ENCODE data around the gene ATP5MC2. TPM values are rescaled to one million over a fixed set of nuclear protein-coding genes. Genes with fewer than 3 reads are reported as not detected.

ATP5MC2 gene
- total RNA-seq: 100 to 1,000 TPM; 180 to 195 (median 184) TPM
- 192 TPM for total RNA-seq (2013)

- Mint-ChIP-seq H3K4me3 (peak within 1 kb of the TSS; percentile 86), H3K36me3 (no peaks in the 10 kb centered on the region), H3K27ac (peak within 1 kb of the TSS; percentile 85 to 86), H3K9me3 (no peaks in the 10 kb centered on the region), H3K4me1 (peaks cover 26 to 29% of the 10 kb centered on the region in 2 donors), H3K27me3 (ENCODE audit: low read depth in 2 of 2) (peaks cover 9 to 15% of the 10 kb centered on the region in 2 donors)
- peak; percentile 93 to 100 for DNase-seq
- no peaks in the 10 kb centered on the region for H3K9me3 ChIP-seq (ENCODE audit: control insufficient read depth, insufficient read depth, low read length)
- peaks cover 12% of the 10 kb centered on the region for H3K27me3 ChIP-seq (ENCODE audit: control insufficient read depth, insufficient read depth, low read length)
- intact Hi-C loops (cut with micrococcal nuclease): loop anchor here (1.0 to 2.0 kb wide), 3 partner anchors 49 to 133 kb away; partner anchors contain the start of genes ATF7 and CALCOCO1
- peaks cover 14% of the 10 kb centered on the region for H3K36me3 ChIP-seq (ENCODE audit: control insufficient read depth, insufficient read depth, low read length)
- WGBS (ENCODE audit: insufficient coverage): under 1% methylated on average over 61 of the region's 61 CpGs
- H3K4me1 ChIP-seq (ENCODE audit: control insufficient read depth, insufficient read depth, low read length): peaks cover 24% of the 10 kb centered on the region
- peak within 1 kb of the TSS; percentile 94 for H3K4me3 ChIP-seq (ENCODE audit: low read length)
- ATAC-seq: peak; percentile 90 to 98 (median 93)
- peak within 1 kb of the TSS; percentile 76 for H3K27ac ChIP-seq (ENCODE audit: low read length)
- TF ChIP-seq, protein P1, sequence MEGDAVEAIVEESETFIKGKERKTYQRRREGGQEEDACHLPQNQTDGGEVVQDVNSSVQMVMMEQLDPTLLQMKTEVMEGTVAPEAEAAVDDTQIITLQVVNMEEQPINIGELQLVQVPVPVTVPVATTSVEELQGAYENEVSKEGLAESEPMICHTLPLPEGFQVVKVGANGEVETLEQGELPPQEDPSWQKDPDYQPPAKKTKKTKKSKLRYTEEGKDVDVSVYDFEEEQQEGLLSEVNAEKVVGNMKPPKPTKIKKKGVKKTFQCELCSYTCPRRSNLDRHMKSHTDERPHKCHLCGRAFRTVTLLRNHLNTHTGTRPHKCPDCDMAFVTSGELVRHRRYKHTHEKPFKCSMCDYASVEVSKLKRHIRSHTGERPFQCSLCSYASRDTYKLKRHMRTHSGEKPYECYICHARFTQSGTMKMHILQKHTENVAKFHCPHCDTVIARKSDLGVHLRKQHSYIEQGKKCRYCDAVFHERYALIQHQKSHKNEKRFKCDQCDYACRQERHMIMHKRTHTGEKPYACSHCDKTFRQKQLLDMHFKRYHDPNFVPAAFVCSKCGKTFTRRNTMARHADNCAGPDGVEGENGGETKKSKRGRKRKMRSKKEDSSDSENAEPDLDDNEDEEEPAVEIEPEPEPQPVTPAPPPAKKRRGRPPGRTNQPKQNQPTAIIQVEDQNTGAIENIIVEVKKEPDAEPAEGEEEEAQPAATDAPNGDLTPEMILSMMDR (IDR thresholded peaks at IDR 0.05): peak; percentile 96
Measured at GRCh38 chr12:53675701-53676607, at the start of gene ATP5MC2. ATP5MC2 (minus strand) TSS chr12:53676083; CDS start chr12:53672614, 3,469 bp downstream.

- Histone ChIP-seq H3K36me3 (ENCODE audit: control insufficient read depth, insufficient read depth, low read length) (peaks cover 51% of the 10 kb centered on the region), H3K4me3 (ENCODE audit: low read length) (no peak overlapping the region), H3K27me3 (ENCODE audit: control insufficient read depth, insufficient read depth, low read length) (no peaks in the 10 kb centered on the region), H3K27ac (ENCODE audit: low read length) (no peak overlapping the region), H3K4me1 (ENCODE audit: control insufficient read depth, insufficient read depth, low read length) (peaks cover 14% of the 10 kb centered on the region), H3K9me3 (ENCODE audit: control insufficient read depth, insufficient read depth, low read length) (no peaks in the 10 kb centered on the region)
- intact Hi-C loops (cut with micrococcal nuclease): no loop called here
- no peak overlapping the region for H3K4me3 Mint-ChIP-seq
- H3K36me3 Mint-ChIP-seq: peaks cover 28% of the 10 kb centered on the region
- TF ChIP-seq, protein P1 (IDR thresholded peaks at IDR 0.05): no peak
- H3K27me3 Mint-ChIP-seq (ENCODE audit: low read depth in 2 of 2): no peaks in the 10 kb centered on the region
- no CpG with 5 or more reads among the region's 3 CpGs for WGBS (ENCODE audit: insufficient coverage)
- ATAC-seq: no peak
- H3K9me3 Mint-ChIP-seq: no peaks in the 10 kb centered on the region
- H3K27ac Mint-ChIP-seq: no peak overlapping the region
- peaks cover 23 to 30% of the 10 kb centered on the region in 2 donors for H3K4me1 Mint-ChIP-seq
- DNase-seq: no peak
Measured at GRCh38 chr12:53722450-53723041, 46.7 kb upstream of the ATP5MC2 start.

DNA sequence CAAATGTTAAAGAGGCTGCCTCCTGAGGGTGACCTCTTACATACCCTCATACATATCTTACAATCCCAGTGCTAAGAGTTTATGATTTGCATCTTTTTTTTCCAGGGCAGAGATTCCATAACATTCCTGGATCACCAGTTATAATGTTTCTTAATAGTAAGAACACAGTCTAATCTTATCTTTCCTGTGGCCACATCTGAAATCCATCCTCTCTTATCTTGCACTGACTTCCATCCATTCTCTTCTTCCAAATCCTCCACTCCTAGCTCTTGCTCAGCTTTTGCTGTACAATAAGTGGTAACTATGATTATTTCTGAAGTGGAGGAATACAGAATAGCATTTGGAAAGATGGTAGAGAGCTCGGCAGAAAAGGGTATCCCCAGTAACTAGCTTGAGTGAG is 45.1 kb upstream of the ATP5MC2 start:
- Mint-ChIP-seq H3K27ac (no peak overlapping the region), H3K4me3 (no peak overlapping the region), H3K36me3 (peaks cover 35% of the 10 kb centered on the region), H3K4me1 (peaks cover 8 to 20% of the 10 kb centered on the region in 2 donors), H3K27me3 (ENCODE audit: low read depth in 2 of 2) (no peaks in the 10 kb centered on the region), H3K9me3 (no peaks in the 10 kb centered on the region)
- Histone ChIP-seq H3K4me1 (ENCODE audit: control insufficient read depth, insufficient read depth, low read length) (peaks cover 4% of the 10 kb centered on the region), H3K4me3 (ENCODE audit: low read length) (no peak overlapping the region), H3K36me3 (ENCODE audit: control insufficient read depth, insufficient read depth, low read length) (peaks cover 66% of the 10 kb centered on the region), H3K9me3 (ENCODE audit: control insufficient read depth, insufficient read depth, low read length) (no peaks in the 10 kb centered on the region), H3K27me3 (ENCODE audit: control insufficient read depth, insufficient read depth, low read length) (no peaks in the 10 kb centered on the region), H3K27ac (ENCODE audit: low read length) (no peak overlapping the region)
- WGBS (ENCODE audit: insufficient coverage): 89% methylated on average over 1 of the region's 1 CpG
- TF ChIP-seq, protein P1 (IDR thresholded peaks at IDR 0.05): no peak
- ATAC-seq (no peak), DNase-seq (no peak)
- intact Hi-C loops (cut with micrococcal nuclease): no loop called here

All from natural killer cell (primary cell).